ENCODE data around the gene NRF1.
"Not testable (repeated sequence)": the region's sequence is repeated elsewhere in the genome, so short reads cannot be mapped to it uniquely, and the experiment has no call there.

Gene NRF1

GRCh38 chr7:129649128-129649690 is 37.7 kb downstream of the NRF1 start:
- DNase-seq (ENCODE audit: low spot score): no peak

- no peak for DNase-seq (ENCODE audit: low spot score)
These were observed 38.7 kb downstream of the NRF1 start for GRCh38 chr7:129650056-129650758.

- DNase-seq (ENCODE audit: low spot score): no peak
These were observed 41.4 kb downstream of the NRF1 start for GRCh38 chr7:129652914-129653313.

GRCh38 chr7:129655811-129656210 is 44.3 kb downstream of the NRF1 start:
- DNase-seq (ENCODE audit: low spot score): no peak

GRCh38 chr7:129657363-129657762 is 45.8 kb downstream of the NRF1 start:
- peak; percentile 76 for DNase-seq (ENCODE audit: low spot score)

DNA sequence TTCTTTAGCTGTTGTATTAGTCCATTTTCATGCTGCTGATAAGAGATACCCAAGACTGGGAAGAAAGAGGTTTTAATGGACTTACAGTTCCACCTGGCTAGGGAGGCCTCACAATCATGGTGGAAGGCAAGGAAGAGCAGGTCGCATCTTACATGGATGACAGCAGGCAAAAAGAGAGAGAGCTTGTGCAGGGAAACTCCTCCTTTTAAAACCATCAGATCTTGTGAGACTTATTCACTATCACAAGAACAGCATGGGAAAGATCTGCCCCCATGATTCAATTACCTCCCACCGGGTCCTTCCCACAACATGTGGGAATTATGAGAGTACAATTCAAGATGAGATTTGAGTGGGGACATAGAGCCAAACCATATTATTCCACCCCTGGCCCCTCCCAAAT is 48.4 kb downstream of the NRF1 start:
- not testable (repeated sequence) for DNase-seq (ENCODE audit: low spot score)

DNA sequence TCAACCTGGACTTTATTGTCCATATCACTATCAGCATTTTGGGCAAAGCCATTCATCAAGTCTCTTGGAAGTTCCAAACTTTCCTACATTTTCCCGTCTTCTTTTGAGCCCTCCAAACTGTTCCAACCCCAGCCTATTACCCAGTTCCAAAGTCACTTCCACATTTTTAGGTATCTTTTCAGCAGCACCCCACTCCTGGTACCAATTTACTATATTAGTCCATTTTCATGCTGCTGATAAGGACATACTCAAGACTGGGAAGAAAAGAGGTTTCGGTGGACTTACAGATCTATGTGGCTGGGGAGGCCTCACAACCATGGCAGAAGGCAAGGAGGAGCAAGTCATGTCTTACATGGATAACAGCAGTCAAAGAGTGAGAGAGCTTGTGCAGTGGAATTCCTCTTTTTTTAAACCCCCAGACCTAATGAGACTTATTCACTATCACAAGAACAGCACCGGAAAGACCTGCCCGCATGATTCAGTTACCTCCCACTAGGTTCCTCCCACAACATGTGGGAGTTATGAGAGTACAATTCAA is 50.2 kb downstream of the NRF1 start:
- DNase-seq (ENCODE audit: low spot score): no peak

- DNase-seq (ENCODE audit: low spot score): not testable (repeated sequence)
These were observed 51.7 kb downstream of the NRF1 start for GRCh38 chr7:129663240-129663639.

- DNase-seq (ENCODE audit: low spot score): peak; percentile 88
These were observed 52.8 kb downstream of the NRF1 start for GRCh38 chr7:129664029-129665012.

DNA sequence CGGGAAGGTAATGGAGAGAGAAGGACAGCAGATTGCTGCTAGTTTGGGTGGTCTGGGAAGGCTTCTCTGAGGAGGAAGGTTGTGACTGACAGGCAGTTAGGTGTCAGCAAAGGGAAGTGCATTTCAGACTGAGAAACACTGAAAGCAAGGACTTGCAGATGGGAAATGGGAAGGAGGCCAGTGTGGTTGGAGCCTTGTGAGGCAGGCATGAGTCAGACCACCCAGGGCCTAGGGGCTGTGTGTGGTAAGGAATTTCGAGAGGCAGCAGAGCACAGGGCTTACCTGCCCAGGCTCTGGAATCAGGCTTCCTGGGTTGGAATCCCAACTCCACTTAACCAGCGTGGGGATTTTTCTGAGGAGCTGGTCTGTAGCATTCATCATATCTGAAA is 53.5 kb downstream of the NRF1 start:
- DNase-seq (ENCODE audit: low spot score): peak; percentile 86

- no peak for DNase-seq (ENCODE audit: low spot score)
These were observed 55.6 kb downstream of the NRF1 start for GRCh38 chr7:129667116-129667515.

DNA sequence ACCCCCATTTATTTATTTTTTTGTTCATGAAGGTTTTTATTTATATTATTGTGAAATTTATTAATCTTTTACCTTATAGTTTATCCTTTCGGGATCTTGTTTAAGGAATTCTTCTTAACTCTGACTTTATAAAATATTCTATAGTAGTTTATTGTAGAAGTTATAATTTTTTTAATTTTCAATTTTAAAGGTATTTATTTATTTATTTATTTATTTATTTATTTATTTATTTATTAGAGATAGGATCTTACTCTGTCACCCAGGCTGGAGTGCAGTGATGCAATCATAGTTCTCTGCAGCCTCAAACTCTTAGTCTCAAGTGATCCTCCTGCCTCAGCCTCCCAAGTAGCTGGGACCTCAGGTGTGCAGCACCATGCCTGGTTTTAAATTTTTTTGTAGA is 56.0 kb downstream of the NRF1 start:
- DNase-seq (ENCODE audit: low spot score): no peak

GRCh38 chr7:129669901-129670300 is 58.4 kb downstream of the NRF1 start:
- no peak for DNase-seq (ENCODE audit: low spot score)

GRCh38 chr7:129670656-129671055 is 59.1 kb downstream of the NRF1 start:
- no peak for DNase-seq (ENCODE audit: low spot score)

DNA sequence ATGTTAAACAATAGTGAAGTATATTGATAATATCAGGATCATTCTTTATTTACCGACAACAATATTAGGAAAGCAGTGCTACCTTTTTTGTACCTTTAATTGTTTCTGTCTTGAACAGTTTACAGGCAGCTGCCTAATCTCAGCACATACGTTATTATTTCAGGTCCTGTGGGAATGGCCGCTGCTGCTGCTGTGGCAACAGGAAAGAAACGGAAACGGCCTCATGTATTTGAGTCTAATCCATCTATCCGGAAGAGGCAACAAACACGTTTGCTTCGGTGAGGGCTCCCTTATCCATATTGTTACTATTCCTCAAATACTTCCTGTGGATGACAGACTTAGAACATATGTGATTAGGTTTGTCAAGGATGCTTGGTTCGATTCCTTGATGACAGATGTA is 59.7 kb downstream of the NRF1 start:
- no peak for DNase-seq (ENCODE audit: low spot score)

DNA sequence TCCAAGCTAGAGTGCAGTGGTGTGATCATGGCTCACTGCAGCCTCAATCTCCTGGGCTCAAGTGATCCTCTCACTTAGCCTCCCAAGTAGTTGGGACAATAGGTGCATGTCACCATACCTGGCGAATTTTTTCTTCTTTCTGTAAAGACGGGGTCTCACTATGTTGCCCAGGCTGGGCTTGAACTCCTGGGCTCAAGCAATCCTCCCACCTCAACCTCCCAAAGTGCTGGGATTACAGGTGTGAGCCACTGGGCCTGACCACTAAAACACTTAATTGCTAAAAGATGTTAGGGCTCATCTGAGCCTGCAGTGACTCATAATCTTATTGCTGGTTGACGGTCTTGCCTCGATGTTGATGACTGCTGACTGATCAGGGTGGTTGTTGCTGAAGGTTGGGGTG is 63.0 kb downstream of the NRF1 start:
- not testable (repeated sequence) for DNase-seq (ENCODE audit: low spot score)

DNA sequence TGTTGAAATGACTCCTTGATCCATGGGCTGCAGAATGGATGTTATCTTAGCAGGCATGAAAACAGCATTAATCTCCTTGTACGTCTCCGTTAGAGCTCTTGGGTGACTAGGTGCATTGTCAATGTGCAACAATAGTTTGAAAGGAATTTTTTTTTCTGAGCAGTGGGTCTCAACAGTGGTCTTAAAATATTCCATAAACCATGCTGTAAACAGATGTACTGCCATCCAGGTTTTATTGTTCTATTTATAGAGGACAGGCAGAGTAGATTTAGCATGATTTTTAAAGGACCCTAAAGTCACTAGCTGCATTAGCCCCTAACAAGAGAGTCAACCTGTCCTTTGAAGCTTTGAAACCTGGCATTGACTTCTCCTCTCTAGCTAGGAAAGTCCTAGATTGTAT is 64.0 kb downstream of the NRF1 start:
- no peak for DNase-seq (ENCODE audit: low spot score)

DNA sequence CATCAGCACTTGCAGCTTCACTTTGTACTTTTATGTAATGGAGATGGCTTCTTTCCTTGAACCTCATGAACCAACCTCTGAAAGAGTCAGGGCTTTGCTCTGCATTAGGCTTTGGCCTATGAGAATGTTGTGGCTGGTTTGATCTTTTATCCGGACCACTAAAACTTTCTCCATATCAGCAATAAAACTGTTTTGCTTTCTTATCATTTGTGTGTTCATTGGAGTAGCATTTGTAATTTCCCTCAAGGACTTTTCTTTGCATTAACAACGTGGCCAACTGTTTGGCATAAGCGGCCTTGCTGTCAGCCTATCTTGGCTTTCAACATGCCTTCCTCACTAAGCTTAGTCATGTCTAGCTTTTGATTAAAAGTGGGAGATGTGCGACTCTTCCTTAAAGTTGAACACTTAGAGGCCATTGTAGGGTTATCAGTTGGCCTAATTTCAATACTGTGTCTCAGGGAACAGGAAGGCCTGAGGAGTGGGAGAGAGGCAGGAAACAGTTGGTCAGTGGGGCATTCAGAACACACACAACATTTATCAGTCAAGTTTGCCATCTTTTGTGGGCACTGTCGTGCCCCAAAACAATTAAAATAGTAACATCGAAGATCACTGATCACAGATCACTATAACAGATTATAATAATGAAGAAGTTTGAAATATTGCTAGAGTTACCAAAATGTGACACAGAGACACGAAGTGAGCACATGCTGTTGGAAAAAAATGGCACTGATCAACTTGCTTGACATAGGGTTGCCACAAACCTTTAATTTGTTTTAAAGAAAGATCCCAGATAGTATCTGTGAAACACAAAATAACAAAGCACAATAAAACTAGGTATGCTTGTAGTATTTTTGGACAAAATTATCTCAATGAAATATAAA is 64.7 kb downstream of the NRF1 start:
- no peak for DNase-seq (ENCODE audit: low spot score)

GRCh38 chr7:129677796-129678195 is 66.3 kb downstream of the NRF1 start:
- DNase-seq (ENCODE audit: low spot score): no peak

DNA sequence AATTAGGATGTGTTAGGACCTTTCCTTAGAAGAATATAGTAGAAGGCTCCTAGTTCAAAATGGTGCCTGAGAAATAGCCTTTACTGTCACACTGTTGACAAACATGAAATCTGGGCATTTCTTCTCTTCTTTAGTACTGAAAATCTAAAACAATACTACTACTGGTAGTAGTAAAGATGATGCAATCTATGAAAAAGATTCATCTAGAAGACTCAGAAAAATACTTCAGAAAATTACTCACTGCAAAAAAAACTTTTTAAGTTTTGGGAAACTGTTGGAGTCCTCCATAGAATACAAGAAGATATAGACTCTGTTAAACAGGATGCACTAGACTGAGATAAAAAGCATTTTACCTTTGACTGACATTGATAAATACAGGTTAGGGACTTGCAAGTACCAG is 67.1 kb downstream of the NRF1 start:
- DNase-seq (ENCODE audit: low spot score): no peak

DNA sequence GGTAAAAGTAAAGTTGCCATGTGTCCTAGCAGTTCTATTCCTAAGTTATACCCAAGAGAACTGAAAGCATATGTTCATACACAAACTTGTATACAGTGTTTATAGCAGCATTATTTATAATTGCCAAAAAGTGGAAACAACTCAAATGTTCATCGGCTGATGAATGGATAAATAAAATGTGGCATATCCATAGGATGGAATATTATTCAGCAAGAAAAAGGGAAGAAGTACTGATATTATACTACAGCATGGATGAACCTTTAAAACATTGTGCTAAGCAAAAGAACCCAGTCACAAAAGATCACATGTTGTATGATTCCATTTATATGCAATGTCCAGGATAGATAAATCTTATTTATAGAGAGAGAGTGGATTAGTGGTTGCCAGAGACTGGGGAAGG is 68.9 kb downstream of the NRF1 start:
- no peak for DNase-seq (ENCODE audit: low spot score)

DNA sequence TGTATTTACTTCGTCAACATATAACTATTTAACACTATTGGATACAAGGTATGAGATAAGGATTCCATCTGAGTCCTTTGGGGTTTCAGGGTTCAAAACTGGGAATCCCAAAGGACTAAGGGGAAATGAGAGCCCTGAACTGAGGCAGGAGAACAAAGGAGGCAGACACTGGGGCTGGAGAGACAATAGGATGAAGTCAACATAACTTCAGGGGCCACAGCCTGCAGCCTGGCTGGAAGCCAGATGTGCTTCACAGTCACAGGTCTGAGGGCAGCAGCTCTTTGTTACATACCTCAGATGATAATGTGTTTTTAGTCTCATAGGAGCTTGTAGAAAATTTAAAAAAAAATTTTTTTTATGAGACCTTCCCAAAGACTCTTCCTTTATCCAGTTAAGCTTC is 73.3 kb downstream of the NRF1 start:
- DNase-seq (ENCODE audit: low spot score): no peak

All from RKO (cell line).